ENCODE measurements around the gene PTPRS.
"Not testable (repeated sequence)": the region's sequence is repeated elsewhere in the genome, so short reads cannot be mapped to it uniquely, and the experiment has no call there.

PTPRS gene

GRCh38 chr19:5333581-5334365 is 6.8 kb downstream of the PTPRS start:
- no peak for DNase-seq
- no peaks in the 10 kb centered on the region for H3K36me3 ChIP-seq (replicated peaks)
- H3K27ac ChIP-seq: no peak overlapping the region
- H3K4me3 ChIP-seq (ENCODE audit: low read depth, low read length): no peak overlapping the region
- TF ChIP-seq CTCF (IDR thresholded peaks at IDR 0.05; ENCODE audit: low read depth, low read length, missing control alignments): no peak
- no peaks in the 10 kb centered on the region for H3K27me3 ChIP-seq (replicated peaks)
- in situ Hi-C loops (cut with HindIII; ENCODE audit: low pct_ligation_motif_present, low sequenced_read_pairs): no loop called here

GRCh38 chr19:5332501-5332900 is 8.1 kb downstream of the PTPRS start:
- in situ Hi-C loops (cut with HindIII; ENCODE audit: low pct_ligation_motif_present, low sequenced_read_pairs): no loop called here
- TF ChIP-seq CTCF (IDR thresholded peaks at IDR 0.05; ENCODE audit: low read depth, low read length, missing control alignments): no peak
- Histone ChIP-seq H3K27ac (no peak overlapping the region), H3K27me3 (replicated peaks) (no peaks in the 10 kb centered on the region), H3K36me3 (replicated peaks) (peaks cover 3% of the 10 kb centered on the region), H3K4me3 (ENCODE audit: low read depth, low read length) (no peak overlapping the region)
- no peak for DNase-seq

GRCh38 chr19:5331790-5332189 is 8.8 kb downstream of the PTPRS start:
- Histone ChIP-seq H3K4me3 (ENCODE audit: low read depth, low read length) (no peak overlapping the region), H3K27ac (no peak overlapping the region), H3K27me3 (replicated peaks) (no peaks in the 10 kb centered on the region), H3K36me3 (replicated peaks) (peaks cover 3% of the 10 kb centered on the region)
- TF ChIP-seq CTCF (IDR thresholded peaks at IDR 0.05; ENCODE audit: low read depth, low read length, missing control alignments): no peak
- in situ Hi-C loops (cut with HindIII; ENCODE audit: low pct_ligation_motif_present, low sequenced_read_pairs): no loop called here
- DNase-seq: no peak

GRCh38 chr19:5330307-5330720 is 10.3 kb downstream of the PTPRS start:
- in situ Hi-C loops (cut with HindIII; ENCODE audit: low pct_ligation_motif_present, low sequenced_read_pairs): no loop called here
- no peaks in the 10 kb centered on the region for H3K27me3 ChIP-seq (replicated peaks)
- H3K27ac ChIP-seq: no peak overlapping the region
- peaks cover 3% of the 10 kb centered on the region for H3K36me3 ChIP-seq (replicated peaks)
- no peak for DNase-seq
- H3K4me3 ChIP-seq (ENCODE audit: low read depth, low read length): no peak overlapping the region
- TF ChIP-seq CTCF (IDR thresholded peaks at IDR 0.05; ENCODE audit: low read depth, low read length, missing control alignments): no peak

- H3K27me3 ChIP-seq (replicated peaks): no peaks in the 10 kb centered on the region
- peaks cover 3% of the 10 kb centered on the region for H3K36me3 ChIP-seq (replicated peaks)
Observed at GRCh38 chr19:5329141-5329540, 11.5 kb downstream of the PTPRS start.

GRCh38 chr19:5328407-5328806 is 12.2 kb downstream of the PTPRS start:
- H3K27ac ChIP-seq; H3K36me3 ChIP-seq (replicated peaks); H3K27me3 ChIP-seq (replicated peaks); DNase-seq; H3K4me3 ChIP-seq (ENCODE audit: low read depth, low read length); in situ Hi-C loops (cut with HindIII; ENCODE audit: low pct_ligation_motif_present, low sequenced_read_pairs): not testable (repeated sequence)

More at GRCh38 chr19:5329141-5329540, 11.5 kb downstream of the PTPRS start:
- Histone ChIP-seq H3K4me3 (ENCODE audit: low read depth, low read length) (no peak overlapping the region), H3K27ac (no peak overlapping the region)
- DNase-seq: no peak
- no peak for TF ChIP-seq CTCF (IDR thresholded peaks at IDR 0.05; ENCODE audit: low read depth, low read length, missing control alignments)
- in situ Hi-C loops (cut with HindIII; ENCODE audit: low pct_ligation_motif_present, low sequenced_read_pairs): no loop called here

Data from brain microvascular endothelial cell (primary cell).